IPS-NIHi11 (cell line): Measurements from ENCODE around the gene MVB12B.

Source experiments
- DNase-seq: peaks from one replicate; pipeline ENCODE4 v3.0.0; 2012; ENCODE audit warnings: mixed read lengths, low spot score

MVB12B gene

DNA sequence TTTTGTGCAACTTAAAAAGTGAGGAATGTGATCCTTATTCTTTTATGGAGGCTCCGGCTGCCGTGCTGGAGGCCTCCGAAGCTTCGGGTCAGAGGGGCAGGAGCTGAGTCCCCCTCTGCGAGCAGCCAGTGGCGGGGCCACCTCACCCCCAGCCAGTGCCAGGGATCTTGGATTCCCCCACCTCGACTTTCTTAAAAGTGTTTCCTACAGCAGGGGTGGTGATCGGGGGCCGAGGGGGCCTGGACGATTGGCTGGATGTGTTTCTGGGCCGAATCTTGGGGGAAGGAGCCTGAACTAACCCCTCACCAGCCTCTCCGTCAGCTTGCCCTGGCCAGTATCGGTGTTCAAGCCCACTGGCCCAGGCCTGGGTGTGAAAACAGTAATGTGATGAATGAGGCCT lies 194.9 kb downstream of the MVB12B start:
- no peak for DNase-seq

DNA sequence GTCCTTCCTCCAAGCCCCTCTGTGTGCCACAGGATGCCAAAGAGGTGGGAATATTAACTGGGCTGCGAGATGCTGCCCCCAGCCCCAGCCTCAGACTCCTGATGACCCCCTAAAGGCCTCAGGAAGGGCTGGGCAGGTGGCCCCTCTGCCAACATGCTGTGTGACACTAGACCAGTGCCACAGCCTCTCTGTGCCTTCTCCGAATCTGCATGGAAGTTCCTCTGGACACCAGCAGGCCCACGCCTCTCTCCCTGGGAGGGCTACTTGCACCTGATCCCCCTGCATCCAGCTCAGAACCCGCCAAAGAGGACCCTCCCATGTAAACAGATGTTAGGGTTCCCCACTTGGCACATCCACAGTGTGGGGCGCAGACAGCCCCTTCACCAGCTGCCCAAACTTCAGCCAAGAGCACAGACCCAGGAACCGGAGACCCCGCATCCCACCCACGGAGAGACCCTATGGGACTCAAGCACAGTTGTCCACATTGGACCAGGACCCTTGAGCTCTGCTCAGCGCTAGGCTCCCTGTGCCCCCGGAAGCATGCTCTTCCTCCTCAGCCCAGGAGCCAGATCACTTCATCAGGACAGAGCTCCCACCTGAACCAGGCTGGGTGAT lies 195.5 kb downstream of the MVB12B start:
- DNase-seq, result no peak

GRCh38 chr9:126522612-126523356 lies 196.2 kb downstream of the MVB12B start:
- DNase-seq, result no peak

GRCh38 chr9:126523611-126524111 lies 197.0 kb downstream of the MVB12B start:
- DNase-seq, result no peak

- no peak for DNase-seq
Observed at GRCh38 chr9:126524353-126525077, 197.9 kb downstream of the MVB12B start.

- DNase-seq, result no peak
Observed at GRCh38 chr9:126526218-126527108, 199.8 kb downstream of the MVB12B start.

DNA sequence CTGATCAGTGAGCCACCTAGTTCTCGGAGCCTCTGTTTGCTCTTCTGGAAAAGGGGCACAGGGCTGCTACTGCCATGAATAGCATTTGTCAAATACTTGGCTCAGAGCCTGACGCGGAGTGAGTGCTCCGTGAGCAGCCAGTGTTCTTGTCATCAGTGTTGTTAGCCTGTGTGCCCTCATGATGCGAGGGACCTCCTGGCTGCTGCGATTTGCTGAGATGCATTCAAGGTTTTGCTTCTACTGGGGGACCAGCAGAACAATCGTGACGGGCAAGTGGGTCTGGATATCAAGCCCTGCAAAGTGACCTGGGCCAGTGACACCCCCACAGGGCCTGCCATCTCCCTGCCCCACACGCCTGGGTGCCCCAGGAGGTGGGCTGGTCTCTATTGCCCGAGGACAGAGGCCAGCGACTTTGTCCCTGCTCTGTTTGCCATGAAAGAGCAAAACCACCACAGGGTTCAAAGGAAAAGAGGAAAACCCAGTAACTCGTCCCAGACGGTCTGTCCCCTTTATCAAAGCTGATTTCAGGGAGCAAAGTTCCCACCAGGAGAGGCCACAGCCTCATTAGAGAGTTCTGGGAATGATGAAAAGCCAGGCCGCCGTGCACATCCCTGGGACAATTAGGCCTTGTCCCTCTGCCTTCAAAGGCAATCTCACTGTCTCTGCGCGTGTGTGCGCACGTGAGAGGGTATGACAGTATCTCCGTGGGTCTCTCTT lies 200.6 kb downstream of the MVB12B start:
- DNase-seq, result no peak

- DNase-seq, result no peak
Observed at GRCh38 chr9:126528111-126528510, 201.5 kb downstream of the MVB12B start.

DNA sequence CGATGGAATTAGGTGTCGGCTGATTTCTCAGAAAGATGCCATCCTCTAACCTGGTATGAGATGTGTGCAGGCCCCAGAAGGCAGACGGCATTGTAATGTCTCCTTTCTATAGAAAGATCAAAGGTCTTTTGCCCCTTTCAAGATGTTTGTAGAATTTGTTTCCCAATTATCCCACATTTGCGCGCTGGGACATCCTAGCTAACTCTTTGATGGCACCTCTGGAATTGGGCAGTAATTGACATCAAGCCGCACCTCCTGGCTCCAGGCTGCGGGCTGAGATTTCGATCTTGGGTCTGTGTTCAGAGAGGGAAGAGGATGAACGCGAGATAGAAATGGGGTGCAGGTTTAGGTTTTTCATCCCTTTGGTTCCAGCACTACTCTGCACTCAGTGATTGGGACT lies 202.3 kb downstream of the MVB12B start:
- no peak for DNase-seq

DNA sequence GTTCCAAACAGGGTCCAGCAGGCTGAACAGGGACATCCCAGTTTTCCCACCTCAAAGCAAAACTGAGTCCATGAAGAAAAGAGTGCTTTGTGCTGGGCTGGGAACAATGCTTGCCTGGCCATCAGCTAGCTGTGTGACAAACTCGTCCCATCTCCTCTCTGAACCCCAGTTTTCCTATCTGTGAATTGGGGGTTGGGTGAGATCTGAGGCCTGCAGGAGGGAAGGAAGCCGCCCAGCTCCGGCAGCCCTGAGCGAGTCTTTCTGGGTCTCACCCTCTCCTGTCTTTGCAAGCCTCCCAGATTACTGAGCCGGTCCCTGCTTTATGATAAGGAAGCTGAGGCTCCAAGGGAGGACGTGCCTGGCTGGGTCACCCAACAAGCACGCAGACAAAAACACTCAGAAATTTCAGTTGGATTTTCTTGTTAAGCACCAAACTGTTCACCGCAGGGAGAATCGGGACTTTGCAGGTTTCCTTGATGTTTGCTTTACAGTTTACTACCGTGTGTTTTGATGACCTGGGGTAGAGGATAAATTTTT lies 204.5 kb downstream of the MVB12B start:
- DNase-seq, result no peak

DNA sequence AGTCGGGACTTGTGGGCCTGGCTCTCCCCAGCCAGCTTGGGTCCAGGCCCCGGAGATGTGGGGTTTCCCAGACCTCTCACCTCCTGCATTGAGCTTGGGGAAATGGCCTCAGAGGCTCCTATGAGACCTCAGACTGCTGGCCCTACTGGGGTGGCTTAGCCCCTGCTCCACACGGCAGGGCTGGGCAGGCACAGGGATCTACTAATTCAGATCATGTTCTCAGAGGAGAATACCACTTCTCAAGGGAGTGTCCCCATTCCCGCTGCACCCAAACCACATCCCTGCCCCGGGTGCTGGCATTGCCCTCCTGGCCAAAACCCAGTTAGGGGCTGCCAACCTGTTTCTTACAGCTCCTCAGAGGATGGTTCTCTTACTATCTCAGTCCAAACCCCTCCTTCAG lies 205.0 kb downstream of the MVB12B start:
- no peak for DNase-seq

- DNase-seq, result no peak
Observed at GRCh38 chr9:126532019-126532462, 205.4 kb downstream of the MVB12B start.

DNA sequence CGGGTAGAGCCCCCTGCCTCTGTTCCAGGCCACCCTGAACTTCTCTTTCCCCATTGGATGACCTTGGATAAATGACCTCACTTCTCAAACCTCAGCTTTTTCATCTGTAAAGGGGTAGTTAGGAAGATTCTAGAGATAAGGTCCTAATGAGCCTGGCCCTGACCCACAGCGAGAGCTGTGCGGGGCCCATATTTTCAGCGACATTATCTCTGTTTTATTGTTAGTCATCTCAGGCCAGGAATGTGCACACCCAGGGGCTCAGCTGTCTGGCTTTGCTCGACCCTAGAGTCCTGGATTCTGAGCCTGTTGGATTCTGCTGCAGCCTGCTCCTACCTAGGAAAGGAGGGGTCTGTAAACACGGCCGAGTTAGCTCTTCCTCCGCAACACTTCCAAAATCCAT lies 205.9 kb downstream of the MVB12B start:
- no peak for DNase-seq

GRCh38 chr9:126532951-126533925 lies 206.6 kb downstream of the MVB12B start:
- no peak for DNase-seq

- no peak for DNase-seq
Observed at GRCh38 chr9:126533926-126534310, 207.3 kb downstream of the MVB12B start.

DNA sequence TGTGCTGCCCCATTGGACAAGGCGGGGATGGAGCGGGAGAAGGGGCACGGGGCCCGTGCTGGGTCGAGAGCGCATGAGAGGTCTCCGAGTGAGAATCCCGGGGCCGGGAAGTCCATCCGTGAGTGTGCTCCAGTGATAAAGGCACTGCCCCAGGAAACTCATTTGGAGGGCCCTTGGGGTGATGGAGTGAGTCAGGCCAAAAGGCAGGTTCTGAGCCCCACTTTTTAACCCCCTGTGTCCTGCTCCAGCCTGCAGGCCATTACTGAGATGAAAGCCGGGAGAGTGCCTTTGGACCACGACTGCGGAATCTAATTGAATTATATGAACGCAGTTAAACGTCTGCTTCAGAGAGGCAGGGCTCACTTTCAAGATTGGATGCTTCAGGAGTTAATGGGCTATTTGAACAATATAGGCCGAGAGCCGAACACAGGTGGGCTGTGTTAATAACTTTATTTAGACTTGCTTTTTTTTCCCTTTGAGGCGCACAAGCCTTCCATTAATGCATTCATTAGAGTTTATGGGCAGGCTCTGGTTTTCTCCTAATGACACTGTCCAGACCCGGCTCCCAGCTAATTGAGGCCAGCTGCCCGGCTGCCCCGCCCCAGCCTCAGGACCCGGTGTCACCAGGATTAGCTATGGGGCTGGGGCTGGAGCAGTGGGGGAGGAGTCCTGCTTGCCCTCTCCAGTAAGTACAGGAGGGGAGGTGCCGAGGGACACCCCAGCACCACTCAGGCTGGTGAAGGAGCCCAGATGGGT lies 208.0 kb downstream of the MVB12B start:
- peak; percentile 73 for DNase-seq

DNA sequence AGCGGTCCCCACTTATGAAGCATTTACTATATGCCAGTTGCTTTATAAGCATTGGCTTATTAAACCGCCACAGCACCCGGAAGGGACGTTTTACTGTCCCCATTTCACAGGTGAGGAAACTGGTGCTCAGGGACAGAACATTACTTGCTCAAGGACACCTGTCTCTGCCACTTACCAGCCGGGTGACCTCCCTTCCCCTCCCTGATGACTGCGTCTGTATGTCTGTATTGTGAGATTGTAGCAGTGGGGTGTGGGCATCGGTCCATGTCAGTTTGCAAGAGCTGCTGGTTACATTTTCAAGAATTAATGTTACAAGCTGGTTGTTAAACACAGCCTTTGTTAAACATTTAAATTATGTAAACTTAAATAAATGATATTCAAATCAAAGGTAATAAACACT lies 209.5 kb downstream of the MVB12B start:
- DNase-seq, result no peak

DNA sequence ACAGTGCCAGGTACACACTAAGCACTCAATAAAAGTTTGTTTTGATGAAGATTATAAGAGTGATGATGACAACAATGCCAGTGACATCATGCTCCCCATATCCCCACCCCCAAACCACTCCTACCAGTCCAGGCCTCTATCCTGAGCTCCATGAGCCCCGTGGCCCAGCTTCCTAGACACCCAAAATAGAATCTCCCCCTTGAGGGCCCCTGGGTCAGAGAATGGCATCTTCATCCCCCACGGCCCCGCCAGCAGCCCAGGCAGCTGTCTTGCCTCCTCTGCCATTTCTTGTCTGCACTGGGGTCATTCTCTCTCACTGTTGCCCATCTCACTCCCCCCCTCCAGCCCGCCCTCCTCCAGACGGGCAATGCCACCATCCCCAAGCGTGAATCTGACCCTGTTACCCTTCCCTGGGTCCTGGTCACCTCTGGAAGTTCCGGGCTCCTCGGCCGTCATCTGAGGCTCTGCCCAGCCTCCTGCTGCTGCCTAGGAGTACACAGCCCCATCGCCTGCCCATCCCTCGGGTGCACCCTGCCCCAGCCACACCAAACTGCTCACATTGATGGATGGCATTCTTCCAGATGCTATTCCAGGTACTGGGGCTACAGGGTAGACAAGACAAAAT lies 210.3 kb downstream of the MVB12B start:
- DNase-seq, result no peak

- no peak for DNase-seq
Observed at GRCh38 chr9:126538550-126538949, 211.9 kb downstream of the MVB12B start.
